Measurements from ENCODE around the gene SZT2.
"Not testable (repeated sequence)": the region's sequence is repeated elsewhere in the genome, so short reads cannot be mapped to it uniquely, and the experiment has no call there.

SZT2 gene

GRCh38 chr1:43453442-43454269 is 64.0 kb downstream of the SZT2 start, which contains the start of gene HYI:
Gene HYI (minus strand): TSS chr1:43453931. CDS start chr1:43453793, 138 bp downstream.
- peak within 1 kb of the TSS; percentile 60 for H3K4me3 ChIP-seq (replicated peaks; ENCODE audit: low read depth, low read length)
- TF ChIP-seq CTCF (IDR thresholded peaks at IDR 0.05; ENCODE audit: low read length, missing control alignments), result no peak
- DNase-seq (ENCODE audit: low read depth), result peak; percentile 88

GRCh38 chr1:43454270-43455011 is 64.7 kb downstream of the SZT2 start:
- DNase-seq (ENCODE audit: low read depth), result peak; percentile 88
- peak overlapping the region; percentile 60 for H3K4me3 ChIP-seq (replicated peaks; ENCODE audit: low read depth, low read length)
- no peak for TF ChIP-seq CTCF (IDR thresholded peaks at IDR 0.05; ENCODE audit: low read length, missing control alignments)

GRCh38 chr1:43455213-43455889 is 65.7 kb downstream of the SZT2 start:
- no peak overlapping the region for H3K4me3 ChIP-seq (replicated peaks; ENCODE audit: low read depth, low read length)
- DNase-seq (ENCODE audit: low read depth), result no peak
- TF ChIP-seq CTCF (IDR thresholded peaks at IDR 0.05; ENCODE audit: low read length, missing control alignments), result no peak

GRCh38 chr1:43458379-43458778 is 68.7 kb downstream of the SZT2 start:
- H3K4me3 ChIP-seq (replicated peaks; ENCODE audit: low read depth, low read length), result not testable (repeated sequence)

GRCh38 chr1:43460988-43461693 is 71.4 kb downstream of the SZT2 start:
- DNase-seq (ENCODE audit: low read depth), result peak; percentile 40
- no peak overlapping the region for H3K4me3 ChIP-seq (replicated peaks; ENCODE audit: low read depth, low read length)
- no peak for TF ChIP-seq CTCF (IDR thresholded peaks at IDR 0.05; ENCODE audit: low read length, missing control alignments)

More at GRCh38 chr1:43458379-43458778, 68.7 kb downstream of the SZT2 start:
- not testable (repeated sequence) for DNase-seq (ENCODE audit: low read depth)

GRCh38 chr1:43463479-43463878 is 73.8 kb downstream of the SZT2 start:
- TF ChIP-seq CTCF (IDR thresholded peaks at IDR 0.05; ENCODE audit: low read length, missing control alignments), result no peak
- H3K4me3 ChIP-seq (replicated peaks; ENCODE audit: low read depth, low read length), result no peak overlapping the region
- peak; percentile 26 for DNase-seq (ENCODE audit: low read depth)
